GM18858 (cell line): ENCODE results near the gene RNF13.
A peak's percentile ranks its signal among the peaks of the same experiment; 100 is the strongest.

Source experiments
- ATAC-seq: cut with Tn5 transposase; IDR thresholded peaks from one replicate; pipeline ENCODE4 v1.9.1; 2021; ENCODE audit not compliant: unreplicated experiment

Gene RNF13

GRCh38 chr3:149812606-149813366 is at the start of gene RNF13:
Gene RNF13, plus strand, starts transcription at chr3:149813215. Its CDS starts 32,812 bp downstream, at chr3:149846027.
- peak; percentile 81 for ATAC-seq

- no peak for ATAC-seq
These were observed 49.3 kb upstream of the RNF13 start for GRCh38 chr3:149763565-149764195.

DNA sequence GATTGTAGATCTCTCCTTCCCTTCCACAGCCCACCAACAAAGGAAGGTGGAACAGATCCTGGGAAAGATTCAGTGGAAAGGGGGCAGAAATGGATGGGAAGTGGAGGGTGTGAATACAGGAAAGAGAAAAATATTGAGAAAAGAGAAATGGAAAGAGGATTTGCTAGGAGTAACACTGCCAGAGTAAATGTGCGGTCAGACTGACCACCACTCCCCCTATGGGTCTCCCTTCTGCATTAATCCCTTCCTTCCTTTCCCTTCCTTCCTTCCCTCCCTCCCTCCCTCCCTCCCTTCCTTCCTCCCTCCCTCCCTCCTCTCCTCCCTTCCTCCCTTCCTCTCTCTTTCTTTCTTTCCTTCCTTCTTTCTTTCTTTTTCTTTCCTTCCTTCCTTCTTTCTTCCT is 48.7 kb upstream of the RNF13 start:
- no peak for ATAC-seq

DNA sequence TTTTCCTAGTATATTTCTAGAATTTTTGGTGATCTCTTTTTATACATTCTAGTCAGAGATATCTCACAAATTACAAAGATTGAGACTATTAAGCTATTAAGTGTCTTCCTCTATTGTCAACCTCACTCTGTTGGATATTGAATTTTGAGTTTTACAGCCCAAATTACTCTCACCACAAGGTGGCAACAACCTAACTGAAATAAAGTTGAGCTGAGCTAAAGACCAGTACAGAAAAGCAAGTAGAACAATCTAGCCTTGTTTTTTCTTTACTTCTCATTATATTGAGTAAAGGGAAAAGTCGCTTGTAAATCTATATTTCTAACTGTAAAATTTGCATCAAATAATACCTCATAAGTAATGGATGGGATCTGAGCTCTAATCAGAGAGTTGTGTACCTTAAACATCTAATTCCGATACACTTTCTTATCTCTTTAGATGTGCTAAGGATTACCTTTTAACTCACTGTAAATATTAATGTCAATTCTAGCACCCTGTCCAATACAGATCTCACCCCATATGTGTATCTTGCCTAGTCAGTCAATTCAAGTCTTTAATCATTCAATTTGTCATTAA is 47.2 kb upstream of the RNF13 start:
- ATAC-seq, result no peak

DNA sequence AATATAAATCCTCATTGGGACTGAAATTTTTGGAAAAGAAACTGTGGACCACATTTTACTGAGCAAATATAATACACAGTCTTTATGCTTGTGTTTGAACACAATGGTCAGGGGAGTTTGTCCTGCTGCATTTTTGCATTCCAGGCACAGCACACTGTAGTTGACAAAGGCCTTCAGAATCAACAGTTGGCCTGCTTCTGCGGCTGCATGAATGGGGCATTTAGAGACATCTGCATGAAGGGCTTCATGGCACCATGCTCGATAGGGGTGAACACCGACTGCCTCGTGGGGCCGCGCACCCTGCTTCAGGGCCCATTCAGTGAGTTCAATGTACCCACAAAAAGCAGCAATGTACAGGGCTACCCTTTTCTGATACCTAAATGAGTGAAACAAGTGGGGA is 45.3 kb upstream of the RNF13 start:
- ATAC-seq, result no peak

GRCh38 chr3:149768704-149769103 is 44.3 kb upstream of the RNF13 start:
- no peak for ATAC-seq

DNA sequence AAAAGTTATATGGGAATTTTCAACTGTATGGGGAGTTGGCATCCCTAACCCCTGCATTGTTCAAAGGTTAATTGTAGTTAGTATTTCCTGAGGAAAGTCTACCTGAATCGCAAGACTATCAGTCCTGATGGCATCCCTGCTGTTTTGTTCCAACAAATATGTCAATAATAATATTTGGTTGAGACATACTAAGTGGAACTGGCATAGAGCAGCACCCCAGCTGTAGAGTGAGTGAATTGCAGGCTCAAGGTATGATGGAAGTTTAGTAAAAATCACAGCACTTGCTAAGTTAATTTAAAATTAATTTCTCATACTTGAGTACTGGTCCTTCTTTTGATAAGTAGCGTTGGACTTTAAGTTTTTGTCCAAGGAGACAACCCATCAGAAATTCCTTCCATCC is 42.8 kb upstream of the RNF13 start:
- no peak for ATAC-seq

- no peak for ATAC-seq
These were observed 41.3 kb upstream of the RNF13 start for GRCh38 chr3:149771652-149772271.

DNA sequence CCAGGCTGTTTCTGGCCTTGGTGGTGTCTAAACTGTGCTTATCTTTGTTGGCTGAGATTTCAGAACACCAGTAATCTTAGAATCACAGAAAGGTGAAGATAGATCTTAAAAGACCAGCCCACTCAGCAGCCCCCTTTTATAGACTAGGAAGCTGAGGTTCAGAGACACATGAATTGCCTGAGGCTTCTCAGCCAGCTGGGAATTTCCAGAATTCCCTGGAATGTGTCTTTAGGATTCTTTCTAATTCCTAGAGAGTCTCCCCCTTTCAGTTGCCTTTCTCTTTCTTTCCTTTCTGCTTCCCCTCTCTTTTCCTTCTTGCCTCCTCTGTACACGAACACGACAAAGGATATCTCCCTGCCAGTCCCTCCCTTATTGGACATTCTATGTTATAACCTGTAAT is 40.2 kb upstream of the RNF13 start:
- ATAC-seq, result no peak

- no peak for ATAC-seq
These were observed 36.8 kb upstream of the RNF13 start for GRCh38 chr3:149776170-149776569.

DNA sequence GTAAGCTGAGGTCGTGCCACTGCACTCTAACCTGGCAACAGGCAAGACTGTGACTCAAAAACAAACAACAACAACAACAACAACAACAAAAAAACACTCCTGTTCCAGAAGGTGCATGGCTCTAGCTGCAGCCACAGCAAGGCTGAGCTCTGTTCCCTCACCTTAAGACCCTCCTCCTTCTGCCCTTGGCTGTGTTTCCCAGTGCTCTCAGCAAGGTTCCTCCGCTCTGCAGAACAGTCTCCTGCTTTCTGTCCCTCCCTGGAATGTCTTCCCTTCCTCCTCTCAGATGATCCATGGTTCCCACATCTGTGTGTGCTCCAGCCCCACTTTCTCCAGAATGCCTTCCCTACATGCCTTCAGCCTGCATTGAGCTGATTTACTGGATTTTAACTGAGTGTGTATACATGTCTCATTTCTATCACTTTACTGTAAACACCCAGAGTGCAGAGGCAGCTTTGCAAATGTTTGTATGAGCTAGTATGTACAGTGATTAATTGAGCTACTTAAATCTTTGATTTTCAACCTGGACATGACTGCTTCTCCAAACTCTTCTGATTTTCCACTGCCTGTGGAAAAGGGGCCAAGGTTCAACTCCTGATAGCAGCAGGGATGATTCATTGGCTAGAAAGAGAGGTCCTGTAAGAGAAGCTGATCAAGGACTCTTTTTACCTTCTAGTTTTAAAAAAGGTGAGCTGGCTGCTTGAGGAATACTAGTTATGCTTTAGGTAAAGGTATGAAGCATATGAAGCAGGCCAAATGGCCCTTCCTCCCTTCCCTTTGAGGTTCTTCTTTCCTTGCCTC is 35.4 kb upstream of the RNF13 start:
- no peak for ATAC-seq

GRCh38 chr3:149781211-149781610 is 31.8 kb upstream of the RNF13 start:
- ATAC-seq, result no peak

DNA sequence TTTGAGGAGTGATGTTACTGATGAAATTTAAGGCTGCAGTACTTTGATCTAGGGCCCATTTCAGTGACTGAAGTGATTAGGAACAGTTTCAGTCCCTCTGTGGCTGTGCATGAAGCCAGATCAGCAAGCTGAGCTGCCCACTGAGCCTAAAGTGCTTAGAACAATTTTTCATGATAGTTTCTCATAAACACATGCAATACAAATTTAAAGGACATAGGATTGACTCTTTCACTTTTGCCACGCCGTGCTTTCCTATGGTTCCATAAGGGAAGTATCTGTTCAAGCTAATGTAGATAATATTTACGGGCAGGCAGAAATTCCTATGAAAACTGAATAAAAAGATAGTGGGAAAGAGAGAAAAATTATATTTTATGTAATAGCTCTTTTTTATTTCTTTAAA is 31.3 kb upstream of the RNF13 start:
- ATAC-seq, result no peak

DNA sequence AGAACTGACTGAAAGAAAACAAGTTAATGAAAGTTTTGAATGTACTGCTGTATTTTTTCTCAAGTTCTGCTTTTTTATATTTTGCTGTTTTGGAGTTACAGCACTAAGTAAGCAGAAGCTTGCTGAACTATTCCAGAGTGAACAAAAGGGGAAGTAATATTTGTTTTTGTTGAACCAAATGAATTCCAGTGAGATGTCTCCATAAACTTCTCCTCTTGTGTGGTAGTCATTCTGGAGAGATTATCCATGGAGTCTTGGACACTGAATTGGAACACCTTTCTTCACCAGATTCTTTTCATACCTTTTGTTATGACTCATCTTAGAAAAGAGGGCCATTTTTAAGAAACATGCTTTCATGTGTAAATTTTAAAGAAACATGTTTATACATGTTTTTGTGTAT is 29.4 kb upstream of the RNF13 start:
- ATAC-seq, result no peak

DNA sequence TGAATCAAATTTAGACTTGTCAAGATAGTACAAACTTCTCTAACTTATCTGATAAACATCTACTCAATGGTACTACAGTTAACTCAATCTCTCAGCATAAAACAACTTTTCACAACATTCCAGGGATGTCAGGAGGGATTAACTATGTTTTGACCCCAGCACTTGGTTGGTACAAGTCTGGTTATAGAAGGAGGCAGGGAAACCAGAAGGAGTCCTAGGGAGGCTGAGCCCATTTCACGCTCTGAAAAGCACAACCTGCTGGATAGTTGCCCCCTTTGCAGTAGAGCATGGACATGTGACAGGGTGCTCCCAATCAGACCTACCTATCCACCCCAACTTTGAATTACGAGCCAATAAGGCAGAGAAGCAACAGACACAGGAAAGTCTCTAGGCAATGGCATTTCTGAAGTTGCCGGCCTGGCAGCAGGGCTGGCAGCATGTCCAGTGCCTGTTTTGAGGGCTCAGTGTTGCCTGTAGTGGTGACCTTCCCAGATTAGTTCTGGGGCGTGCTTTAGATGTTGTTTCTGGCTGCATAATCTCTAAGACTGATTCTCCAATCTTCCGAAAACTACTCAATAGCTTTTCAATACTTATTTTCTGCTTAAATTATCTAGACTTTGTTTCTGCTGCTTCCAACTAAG is 28.8 kb upstream of the RNF13 start:
- no peak for ATAC-seq

DNA sequence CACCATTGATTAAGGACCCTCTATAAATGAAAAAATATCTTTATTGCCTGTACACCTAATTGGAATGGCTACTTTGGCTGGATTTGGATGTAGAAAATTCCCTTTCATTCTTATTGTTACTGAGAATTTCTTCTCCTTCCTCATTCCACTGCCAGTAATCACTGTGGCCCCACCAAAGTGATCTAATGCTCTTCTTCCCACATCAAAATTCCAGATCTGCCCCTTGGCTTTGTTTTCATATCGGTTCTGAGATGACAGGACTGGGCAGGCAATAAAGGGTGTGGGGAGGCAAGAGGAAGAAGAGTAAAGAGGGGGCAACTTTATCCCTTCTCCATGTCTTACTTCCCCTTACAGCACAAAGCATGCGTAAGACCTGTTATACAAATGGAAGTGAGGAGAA is 22.7 kb upstream of the RNF13 start:
- ATAC-seq, result no peak

GRCh38 chr3:149790698-149791097 is 22.3 kb upstream of the RNF13 start:
- ATAC-seq, result no peak

DNA sequence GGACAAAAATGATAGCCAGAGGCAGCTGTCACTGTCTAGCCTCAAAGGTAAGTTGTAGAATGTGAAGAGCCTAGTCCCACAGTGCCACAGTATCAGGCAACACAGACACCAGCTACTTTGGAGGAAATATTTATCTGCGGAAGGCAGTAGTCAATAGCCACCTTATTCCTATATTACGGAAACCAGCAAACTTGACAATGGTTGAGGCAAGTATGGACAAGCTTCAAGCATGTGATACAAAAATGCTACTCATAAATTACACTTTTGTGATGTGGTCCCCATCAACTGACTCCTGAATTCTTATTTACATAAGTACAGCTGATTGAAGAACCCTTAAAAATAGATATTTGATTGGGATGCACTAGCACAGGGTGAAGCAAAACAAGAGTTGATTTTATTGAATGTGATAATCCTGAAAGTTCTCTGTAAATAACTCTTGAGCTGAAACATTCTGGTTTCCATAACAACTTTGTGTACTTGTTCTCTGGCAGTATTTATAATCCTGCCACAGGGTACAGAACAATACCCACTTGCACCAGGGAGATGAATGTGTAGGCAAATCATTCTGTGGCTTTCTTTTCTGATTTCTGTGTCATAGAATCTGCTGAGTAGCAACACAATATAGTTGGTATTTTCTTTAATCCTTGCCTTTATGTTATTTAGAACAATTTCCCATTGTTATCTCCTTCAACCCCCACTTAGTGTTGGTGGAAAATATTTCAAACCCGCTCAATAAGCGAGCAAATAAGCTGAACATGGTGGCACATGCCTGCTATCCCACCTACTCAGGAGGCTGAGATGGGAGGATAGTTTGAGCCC is 20.4 kb upstream of the RNF13 start, which contains the start of gene ANKUB1:
Gene ANKUB1, minus strand, starts transcription at position 103 of the 819 bp plus-strand sequence. CDS start 188 bp downstream, outside the sequence.
- ATAC-seq, result no peak

DNA sequence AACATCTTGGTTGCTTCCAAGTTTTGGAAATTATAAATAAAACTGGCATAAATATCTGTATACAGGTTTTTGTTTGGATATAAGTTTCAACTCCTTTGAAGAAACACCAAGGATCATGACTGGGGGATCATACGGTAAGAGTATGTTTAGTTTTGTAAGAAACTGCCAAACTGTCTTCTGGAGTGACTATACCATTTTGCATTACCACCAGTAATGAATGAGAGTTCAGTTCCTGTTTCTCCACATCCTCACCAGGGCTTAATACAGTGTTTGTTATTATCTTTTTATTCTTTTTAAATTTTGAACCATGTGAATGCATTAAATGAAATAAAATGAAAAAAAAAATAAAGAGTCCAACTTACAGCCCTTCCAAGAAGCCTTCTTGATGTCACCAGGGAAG is 17.0 kb upstream of the RNF13 start:
- no peak for ATAC-seq

- no peak for ATAC-seq
These were observed 12.3 kb upstream of the RNF13 start for GRCh38 chr3:149800693-149801092.
